H9 (cell line): Measurements from ENCODE around the gene P2RY14. TPM values are rescaled to one million over a fixed set of nuclear protein-coding genes. Genes with fewer than 3 reads are reported as not detected.

Experiments used
- DNase-seq: peaks from one replicate; pipeline ENCODE4 v3.0.0-alpha.2; 2017
- H2AFZ ChIP-seq: one replicate; pipeline ENCODE4 v1.6.1; 2013; ENCODE audit warnings: mild to moderate bottlenecking, low read length, control low read depth, moderate library complexity
- H2AK5ac ChIP-seq: 2 replicates; pipeline ENCODE4 v1.6.1; 2013; ENCODE audit warnings: low read length, control low read depth, mixed read lengths; ENCODE audit not compliant: insufficient read length
- H2BK120ac ChIP-seq: one replicate; pipeline ENCODE4 v1.6.1; 2013; ENCODE audit warnings: low read depth, mild to moderate bottlenecking, low read length, control low read depth, inconsistent platforms; ENCODE audit not compliant: poor library complexity, severe bottlenecking
- H2BK12ac ChIP-seq: 2 replicates; pipeline ENCODE4 v1.6.1; 2013; ENCODE audit warnings: low read length, control low read depth, mixed read lengths, low read depth; ENCODE audit not compliant: insufficient read length
- H2BK15ac ChIP-seq: 2 replicates; pipeline ENCODE4 v1.6.1; 2013; ENCODE audit warnings: low read depth, low read length, control low read depth
- H2BK20ac ChIP-seq: one replicate; pipeline ENCODE4 v1.6.1; 2013; ENCODE audit warnings: low read depth, mild to moderate bottlenecking, low read length, control low read depth, inconsistent platforms; ENCODE audit not compliant: poor library complexity, severe bottlenecking
- H2BK5ac ChIP-seq: 2 replicates; pipeline ENCODE4 v1.6.1; 2013; ENCODE audit warnings: low read length, control low read depth, mixed read lengths; ENCODE audit not compliant: insufficient read length
- H3K14ac ChIP-seq: 2 replicates; pipeline ENCODE4 v1.6.1; 2013; ENCODE audit warnings: low read length, control low read depth; ENCODE audit not compliant: insufficient read depth
- H3K18ac ChIP-seq: 2 replicates; pipeline ENCODE4 v1.6.1; 2013; ENCODE audit warnings: low read depth, mild to moderate bottlenecking, mixed read lengths, low read length, control low read depth; ENCODE audit not compliant: insufficient read length
- H3K23ac ChIP-seq: 2 replicates; pipeline ENCODE4 v1.6.1; 2013; ENCODE audit warnings: low read length, control low read depth, mixed read lengths, low read depth; ENCODE audit not compliant: insufficient read length
- H3K23me2 ChIP-seq: 2 replicates; pipeline ENCODE4 v1.6.1; 2013; ENCODE audit warnings: low read depth, mild to moderate bottlenecking, mixed read lengths, low read length, control low read depth; ENCODE audit not compliant: insufficient read length, poor library complexity, severe bottlenecking
- H3K27ac ChIP-seq: 2 replicates; pipeline ENCODE4 v1.5.1; 2013; ENCODE audit warnings: low read length, control low read depth, mixed read lengths, low read depth; ENCODE audit not compliant: insufficient read length
- H3K27me3 ChIP-seq: 2 replicates; pipeline ENCODE4 v1.6.1; 2013; ENCODE audit warnings: low read length, control low read depth, inconsistent platforms; ENCODE audit not compliant: insufficient read depth
- H3K4ac ChIP-seq: 2 replicates; pipeline ENCODE4 v1.6.1; 2013; ENCODE audit warnings: low read depth, mild to moderate bottlenecking, control low read depth, inconsistent platforms, low read length, moderate library complexity
- H3K4me1 ChIP-seq: 2 replicates; pipeline ENCODE4 v1.6.1; 2013; ENCODE audit warnings: low read length, control low read depth, inconsistent platforms; ENCODE audit not compliant: insufficient read depth
- H3K4me2 ChIP-seq: 2 replicates; pipeline ENCODE4 v1.6.1; 2013; ENCODE audit warnings: low read length, control low read depth, mixed read lengths; ENCODE audit not compliant: insufficient read length, insufficient read depth
- H3K56ac ChIP-seq: 2 replicates; pipeline ENCODE4 v1.6.1; 2013; ENCODE audit warnings: low read depth, mild to moderate bottlenecking, mixed read lengths, low read length, control low read depth; ENCODE audit not compliant: insufficient read length
- H3K79me1 ChIP-seq: 2 replicates; pipeline ENCODE4 v1.6.1; 2013; ENCODE audit warnings: low read depth, mild to moderate bottlenecking, moderate library complexity, low read length, control low read depth, inconsistent platforms; ENCODE audit not compliant: insufficient read depth, poor library complexity, severe bottlenecking
- H3K79me2 ChIP-seq: 2 replicates; pipeline ENCODE4 v1.6.1; 2013; ENCODE audit warnings: low read length, control low read depth, inconsistent platforms; ENCODE audit not compliant: insufficient read depth
- H3K9ac ChIP-seq: 2 replicates; pipeline ENCODE4 v1.6.1; 2013; ENCODE audit warnings: low read length, control low read depth, mixed read lengths; ENCODE audit not compliant: insufficient read length; ENCODE audit errors: extremely low read depth
- H3K9me3 ChIP-seq: one replicate; pipeline ENCODE4 v1.6.1; 2013; ENCODE audit warnings: low read depth, low read length, inconsistent platforms; ENCODE audit not compliant: control insufficient read depth
- H3T11ph ChIP-seq: one replicate; pipeline ENCODE4 v1.6.1; 2013; ENCODE audit warnings: mild to moderate bottlenecking, low read length, control low read depth, inconsistent platforms
- H4K20me1 ChIP-seq: one replicate; pipeline ENCODE4 v1.6.1; 2013; ENCODE audit not compliant: control insufficient read depth, insufficient read length, insufficient read depth
- H4K5ac ChIP-seq: 2 replicates; pipeline ENCODE4 v1.6.1; 2013; ENCODE audit warnings: low read depth, mild to moderate bottlenecking, mixed read lengths, low read length, control low read depth; ENCODE audit not compliant: insufficient read length
- H4K8ac ChIP-seq: replicated peaks from 2 replicates; pipeline ENCODE4 v1.6.1; 2013; ENCODE audit warnings: low read length, control low read depth, mixed read lengths, low read depth; ENCODE audit not compliant: insufficient read length
- H4K91ac ChIP-seq: 2 replicates; pipeline ENCODE4 v1.6.1; 2013; ENCODE audit warnings: low read depth, mild to moderate bottlenecking, moderate library complexity, mixed read lengths, low read length, control low read depth; ENCODE audit not compliant: insufficient read length
- H3K27ac Mint-ChIP-seq, 3 experiments: 2 replicates in 2 of 3; 3 replicates in 1 of 3; pipeline ENCODE4 v1.8.0; 2020 to 2021; ENCODE audit warnings: mixed read lengths in 3 of 3, mild to moderate bottlenecking in 1 of 3, moderate library complexity in 1 of 3
- H3K27me3 Mint-ChIP-seq: 2 replicates; pipeline ENCODE4 v1.8.0; 2021; ENCODE audit warnings: low read depth, mild to moderate bottlenecking, moderate library complexity, mixed read lengths
- H3K36me3 Mint-ChIP-seq, 3 experiments: 2 replicates in 2 of 3; 3 replicates in 1 of 3; pipeline ENCODE4 v1.8.0; 2020 to 2021; ENCODE audit warnings: low read depth in 3 of 3, mixed read lengths in 3 of 3; ENCODE audit not compliant: insufficient read depth in 1 of 3
- H3K4me1 Mint-ChIP-seq, 2 experiments: 2 replicates each; pipeline ENCODE4 v1.8.0; 2020; ENCODE audit warnings: mixed read lengths in 2 of 2
- H3K4me3 Mint-ChIP-seq, 2 experiments: 2 replicates in 1 of 2; 3 replicates in 1 of 2; pipeline ENCODE4 v1.8.0; 2020 to 2021; ENCODE audit warnings: mild to moderate bottlenecking in 2 of 2, mixed read lengths in 2 of 2, moderate library complexity in 1 of 2
- H3K9me3 Mint-ChIP-seq, 2 experiments: 2 replicates in 1 of 2; 3 replicates in 1 of 2; pipeline ENCODE4 v1.8.0; 2020; ENCODE audit warnings: mild to moderate bottlenecking in 2 of 2, mixed read lengths in 2 of 2, moderate library complexity in 1 of 2
- CTCF ChIP-seq: fragments of 200-600 bp; sonication (generic); conservative IDR thresholded peaks from 3 replicates; pipeline ENCODE4 v1.8.0; 2021; ENCODE audit warnings: antibody characterized with exemption, mild to moderate bottlenecking
- WGBS: extraction: QIAGEN DNeasy Blood & Tissue Kit; methylation state at CpG from one replicate; pipeline ENCODE4 v1.1.7; 2013; ENCODE audit warnings: missing lambda C conversion rate, low lambda C conversion rate, mixed read lengths; ENCODE audit not compliant: insufficient read length; ENCODE audit errors: extremely low coverage; 5-methylcytosine and 5-hydroxymethylcytosine counted together
- long read RNA-seq: library from polyadenylated mRNA; unstranded; transcript quantifications from one replicate; pipeline ENCODE4 v2.0.0, GENCODE V29; 2020
- total RNA-seq: library from RNA; stranded (reverse); gene quantifications from 2 replicates; pipeline ENCODE4 v1.2.1, GENCODE V29; 2021

The P2RY14 gene
- not detected in 2 replicates for total RNA-seq
- long read RNA-seq: 0 reads

DNA sequence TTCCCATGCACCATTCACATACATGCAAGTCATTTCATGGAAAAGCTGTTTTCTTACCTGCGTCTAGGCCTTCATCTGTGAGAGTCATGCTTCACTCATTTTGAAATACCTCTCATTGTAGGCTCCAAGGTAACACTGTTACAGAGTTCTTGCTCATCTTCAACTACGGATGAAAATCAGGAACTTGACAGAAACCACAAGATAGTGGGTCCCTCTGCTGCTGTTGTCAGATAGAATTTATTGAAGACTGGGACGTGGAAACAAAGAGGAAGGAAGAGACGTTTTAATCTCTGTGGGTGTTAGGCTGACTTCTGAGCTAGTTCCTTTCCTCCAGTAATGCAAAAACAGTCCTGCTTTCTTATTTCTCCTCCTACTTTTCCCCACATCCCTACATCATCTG is at the start of gene P2RY14:
Gene P2RY14 (minus strand): TSS at position 313 of the 400 bp plus-strand sequence. CDS start 64,226 bp downstream, outside the sequence.
- peaks cover 4 to 8% of the 10 kb centered on the region in 2 experiments; a peak in 3 of 4 replicates for H3K4me1 Mint-ChIP-seq
- no peaks in the 10 kb centered on the region for H3K27me3 Mint-ChIP-seq
- H3K4me3 Mint-ChIP-seq: no peak within 1 kb of the TSS
- Histone ChIP-seq H3K4ac (no peak within 1 kb of the TSS), H2BK15ac (no peak within 1 kb of the TSS), H3K56ac (no peak within 1 kb of the TSS), H2BK5ac (no peak within 1 kb of the TSS), H3K27ac (no peak within 1 kb of the TSS), H3K4me2 (no peak within 1 kb of the TSS), H3K14ac (no peak within 1 kb of the TSS), H3K23ac (no peak within 1 kb of the TSS), H4K5ac (no peak within 1 kb of the TSS), H2AK5ac (no peak within 1 kb of the TSS), H4K91ac (no peak within 1 kb of the TSS), H3K9me3 (no peaks in the 10 kb centered on the region), H3K4me1 (no peaks in the 10 kb centered on the region; the same call in 1 of the 2 replicates), H2AFZ (no peak within 1 kb of the TSS), H3K79me2 (no peaks in the 10 kb centered on the region), H3K18ac (no peak within 1 kb of the TSS), H3K27me3 (no peaks in the 10 kb centered on the region), H2BK20ac (no peak within 1 kb of the TSS), H2BK12ac (no peak within 1 kb of the TSS), H4K20me1 (no peaks in the 10 kb centered on the region), H4K8ac (no peak within 1 kb of the TSS), H3K9ac (no peak within 1 kb of the TSS), H3K79me1 (peaks cover 3% of the 10 kb centered on the region), H3T11ph (no peak within 1 kb of the TSS), H3K23me2 (no peaks in the 10 kb centered on the region), H2BK120ac (no peak within 1 kb of the TSS)
- no peaks in the 10 kb centered on the region for H3K36me3 Mint-ChIP-seq
- no peaks in the 10 kb centered on the region for H3K9me3 Mint-ChIP-seq
- H3K27ac Mint-ChIP-seq: peak within 1 kb of the TSS in 2 of 3 experiments; percentile 30 to 36; a peak in 1 of 7 replicates
- TF ChIP-seq CTCF: no peak
- no CpG with 5 or more reads among the region's 4 CpGs for WGBS
- DNase-seq: no peak
